Caco-2 (cell line): Measurements from ENCODE around the gene CCDC60. TPM values are rescaled to one million over a fixed set of nuclear protein-coding genes. Genes with fewer than 3 reads are reported as not detected.

Experiments used
- BruUV-seq: library from RNA; stranded (reverse); fragments of 400-500 nt; replicated peaks from 2 replicates; lab custom pipeline; 2021; lab: Mats Ljungman, UMichigan
- CTCF ChIA-PET: fragments of 300-600 bp; sonication (Branson Sonifier 250); formaldehyde crosslinking; loops from one replicate; lab custom pipeline; 2022; ENCODE audit warnings: antibody characterized with exemption; lab: Charles Lee
- POLR2A ChIA-PET: fragments of 300-600 bp; sonication (Branson Sonifier 250); formaldehyde crosslinking; loops from one replicate; lab custom pipeline; 2022; ENCODE audit warnings: antibody characterized with exemption; lab: Charles Lee
- DNase-seq, 2 experiments: peaks; one replicate each; pipeline versions ENCODE4 v3.0.0 to v3.0.0-alpha.2; 2020 to 2022
- H3K27me3 ChIP-seq: replicated peaks from 2 replicates; pipeline ENCODE4 v1.6.0; 2011; ENCODE audit warnings: low read length; ENCODE audit not compliant: control insufficient read depth, insufficient read depth
- H3K36me3 ChIP-seq: 2 replicates; pipeline ENCODE4 v1.5.1; 2011; ENCODE audit warnings: low read length; ENCODE audit not compliant: control insufficient read depth, insufficient read depth
- H3K4me1 ChIP-seq: fragments of 250-450 bp; sonication (Bioruptor Pico); 2 replicates; pipeline ENCODE4 v1.5.1; 2020; ENCODE audit warnings: mild to moderate bottlenecking
- H3K4me3 ChIP-seq: 2 replicates; pipeline ENCODE4 v1.5.1; 2011; ENCODE audit warnings: low read depth, mild to moderate bottlenecking, control low read depth, low read length
- H3K9me3 ChIP-seq: fragments of 250-450 bp; sonication (Bioruptor Pico); 2 replicates; pipeline ENCODE4 v1.5.1; 2020; ENCODE audit warnings: mild to moderate bottlenecking, moderate library complexity
- H3K27ac Mint-ChIP-seq: one replicate; pipeline ENCODE4 v1.8.0; 2022; ENCODE audit warnings: mixed read lengths; ENCODE audit not compliant: unreplicated experiment
- H3K27me3 Mint-ChIP-seq: one replicate; pipeline ENCODE4 v1.8.0; 2022; ENCODE audit warnings: mixed read lengths; ENCODE audit not compliant: insufficient read depth, unreplicated experiment
- H3K36me3 Mint-ChIP-seq: one replicate; pipeline ENCODE4 v1.8.0; 2022; ENCODE audit warnings: mild to moderate bottlenecking, mixed read lengths; ENCODE audit not compliant: insufficient read depth, unreplicated experiment
- H3K4me1 Mint-ChIP-seq: one replicate; pipeline ENCODE4 v1.8.0; 2022; ENCODE audit warnings: low read depth, mixed read lengths; ENCODE audit not compliant: unreplicated experiment
- H3K4me3 Mint-ChIP-seq: one replicate; pipeline ENCODE4 v1.8.0; 2022; ENCODE audit warnings: mild to moderate bottlenecking, moderate library complexity, mixed read lengths; ENCODE audit not compliant: unreplicated experiment
- H3K9me3 Mint-ChIP-seq: one replicate; pipeline ENCODE4 v1.8.0; 2022; ENCODE audit warnings: mixed read lengths; ENCODE audit not compliant: unreplicated experiment
- CTCF ChIP-seq, 2 experiments: fragments of 200-600 bp in 1 of 2; IDR thresholded peaks; 1 replicate in 1 of 2; 2 replicates in 1 of 2; pipeline versions ENCODE4 v1.5.1 to v1.8.0; 2011 to 2022; ENCODE audit warnings: antibody characterized with exemption in 1 of 2, control low read depth in 1 of 2, inconsistent platforms in 1 of 2, low read depth in 1 of 2, low read length in 1 of 2, mild to moderate bottlenecking in 1 of 2, moderate library complexity in 1 of 2; ENCODE audit not compliant: insufficient read depth in 1 of 2, severe bottlenecking in 1 of 2, unreplicated experiment in 1 of 2
- intact Hi-C: fragments of 100-400 bp; cut with micrococcal nuclease; formaldehyde crosslinking; loops from one replicate; pipeline ENCODE4 v1.10.0; 2022; ENCODE audit not compliant: unreplicated experiment
- total RNA-seq: library from RNA; stranded (reverse); gene quantifications from 2 replicates; pipeline ENCODE4 v1.2.3, GENCODE V29; 2022

CCDC60 gene
- total RNA-seq, 1 experiment from 2014 or later = not detected

- no peaks in the 10 kb centered on the region for H3K36me3 Mint-ChIP-seq
- Histone ChIP-seq H3K4me3 (no peak overlapping the region), H3K27me3 (no peaks in the 10 kb centered on the region), H3K9me3 (no peaks in the 10 kb centered on the region), H3K4me1 (no peaks in the 10 kb centered on the region), H3K36me3 (no peaks in the 10 kb centered on the region)
- POLR2A ChIA-PET = no interaction called here
- no peak overlapping the region for H3K4me3 Mint-ChIP-seq
- peaks cover 21% of the 10 kb centered on the region for H3K27me3 Mint-ChIP-seq
- intact Hi-C loops = loop anchor here (1.0 kb wide), 2 partner anchors 101 to 430 kb away; no protein-coding TSS in a partner anchor
- CTCF ChIA-PET = interaction anchor here (0.6 to 1.3 kb wide), 5 partner anchors 18 to 242 kb away, joined by 3 to 14 read pairs (median 3); no protein-coding TSS in a partner anchor
- peak; percentile 47 to 73 for DNase-seq
- H3K4me1 Mint-ChIP-seq = no peaks in the 10 kb centered on the region
- BruUV-seq = no TSS peak
- peak; percentile 74 to 91 for TF ChIP-seq CTCF (IDR thresholded peaks at IDR 0.05; ENCODE audit: insufficient read depth in 1 of 2, low read depth in 1 of 2, low read length in 1 of 2, severe bottlenecking in 1 of 2, unreplicated experiment in 1 of 2)
- no peak overlapping the region for H3K27ac Mint-ChIP-seq
- H3K9me3 Mint-ChIP-seq = no peaks in the 10 kb centered on the region
Measured at GRCh38 chr12:119544765-119545625, 210.5 kb downstream of the CCDC60 start.

DNA sequence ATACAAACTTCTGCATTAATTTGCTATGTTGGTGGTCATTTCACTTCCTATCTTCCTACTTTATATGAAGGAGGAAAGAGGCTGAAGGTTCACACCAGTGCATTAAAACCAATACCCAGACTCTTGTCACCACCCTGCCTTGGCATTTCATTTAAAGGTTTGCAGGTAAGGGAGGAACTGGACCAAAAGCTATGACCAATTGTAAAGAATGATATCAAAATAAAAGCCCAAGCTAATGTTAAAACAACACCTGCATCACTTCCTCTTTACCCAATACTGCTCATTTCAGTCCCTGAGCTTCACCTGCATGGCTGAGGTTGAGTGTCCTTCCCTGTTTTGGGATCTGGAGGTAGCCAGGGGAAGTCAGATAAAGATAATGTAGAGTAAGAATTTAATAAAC lies 211.8 kb downstream of the CCDC60 start:
- H3K27me3 ChIP-seq = no peaks in the 10 kb centered on the region
- no peak for TF ChIP-seq CTCF (IDR thresholded peaks at IDR 0.05; ENCODE audit: insufficient read depth in 1 of 2, low read depth in 1 of 2, low read length in 1 of 2, severe bottlenecking in 1 of 2, unreplicated experiment in 1 of 2)
- H3K9me3 Mint-ChIP-seq = no peaks in the 10 kb centered on the region
- no peaks in the 10 kb centered on the region for H3K9me3 ChIP-seq
- H3K4me1 ChIP-seq = no peaks in the 10 kb centered on the region
- H3K4me1 Mint-ChIP-seq = no peaks in the 10 kb centered on the region
- no peaks in the 10 kb centered on the region for H3K36me3 ChIP-seq
- POLR2A ChIA-PET = no interaction called here
- no peak overlapping the region for H3K27ac Mint-ChIP-seq
- BruUV-seq = no TSS peak
- peaks cover 22% of the 10 kb centered on the region for H3K27me3 Mint-ChIP-seq
- no peak overlapping the region for H3K4me3 Mint-ChIP-seq
- CTCF ChIA-PET = no interaction called here
- H3K36me3 Mint-ChIP-seq = no peaks in the 10 kb centered on the region
- no peak overlapping the region for H3K4me3 ChIP-seq
- intact Hi-C loops = no loop called here
- no peak for DNase-seq

DNA sequence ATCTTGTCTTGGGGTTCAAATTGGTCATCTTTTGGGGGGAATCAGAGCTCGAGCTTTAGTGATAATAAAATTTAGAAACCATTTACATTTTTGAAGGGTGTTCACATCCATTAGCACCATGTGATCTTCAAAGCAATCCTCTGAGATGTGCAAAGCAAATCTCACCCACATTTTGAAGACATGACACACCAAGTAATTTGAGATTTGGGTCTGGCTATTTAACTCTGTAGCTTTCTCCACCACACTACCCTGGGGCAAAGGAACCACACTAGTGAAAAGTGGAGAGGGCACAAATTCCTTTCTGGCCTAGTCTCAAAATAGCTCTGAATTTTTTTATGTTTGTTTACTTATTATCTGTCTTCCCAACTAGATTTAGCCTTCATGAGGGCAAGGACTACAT lies 212.5 kb downstream of the CCDC60 start:
- Histone ChIP-seq H3K9me3 (no peaks in the 10 kb centered on the region), H3K36me3 (no peaks in the 10 kb centered on the region), H3K4me3 (no peak overlapping the region), H3K27me3 (no peaks in the 10 kb centered on the region; the same call in 1 of the 2 replicates), H3K4me1 (no peaks in the 10 kb centered on the region)
- POLR2A ChIA-PET = no interaction called here
- no TSS peak for BruUV-seq
- peaks cover 20% of the 10 kb centered on the region for H3K27me3 Mint-ChIP-seq
- H3K9me3 Mint-ChIP-seq = no peaks in the 10 kb centered on the region
- no peak for TF ChIP-seq CTCF (IDR thresholded peaks at IDR 0.05; ENCODE audit: insufficient read depth in 1 of 2, low read depth in 1 of 2, low read length in 1 of 2, severe bottlenecking in 1 of 2, unreplicated experiment in 1 of 2)
- intact Hi-C loops = no loop called here
- DNase-seq = no peak
- no peaks in the 10 kb centered on the region for H3K36me3 Mint-ChIP-seq
- H3K4me1 Mint-ChIP-seq = no peaks in the 10 kb centered on the region
- no peak overlapping the region for H3K27ac Mint-ChIP-seq
- CTCF ChIA-PET = no interaction called here
- no peak overlapping the region for H3K4me3 Mint-ChIP-seq
